Renal cortical epithelial cell (primary cell): Measurements from ENCODE around the gene SLC44A5. TPM values are rescaled to one million over a fixed set of nuclear protein-coding genes. Genes with fewer than 3 reads are reported as not detected.
"Not testable (repeated sequence)": the region's sequence is repeated elsewhere in the genome, so short reads cannot be mapped to it uniquely, and the experiment has no call there.

Experiments used
- DNase-seq: peaks from one replicate; pipeline ENCODE4 v3.0.0-alpha.2; 2011; ENCODE audit warnings: low read depth
- total RNA-seq: library from RNA; depleted of rRNA; stranded (reverse); fragments of >200 nt; gene quantifications from 2 replicates; pipeline ENCODE4 v1.2.3, GENCODE V29; 2014

The SLC44A5 gene
- total RNA-seq, 1 donor from 2014 or later: 8.5 TPM

DNA sequence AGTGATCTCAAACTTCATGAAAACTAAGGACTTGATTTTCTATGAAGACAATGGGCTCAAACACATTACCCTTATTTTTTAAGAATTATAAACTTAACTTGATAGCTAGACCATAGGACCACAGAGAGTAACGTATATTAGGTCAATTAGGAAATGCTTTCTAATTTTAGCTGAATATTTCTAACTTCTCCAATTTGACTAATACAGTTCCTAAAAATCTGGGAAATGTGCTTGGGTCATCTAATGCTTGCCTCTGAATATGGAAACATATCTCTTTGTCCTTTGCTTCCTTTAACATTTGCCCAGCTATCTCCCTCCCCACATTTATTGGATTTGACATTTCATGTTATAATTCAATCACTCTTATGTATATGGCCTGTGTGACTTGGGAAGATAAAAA, 335.3 kb downstream of the SLC44A5 start:
- DNase-seq: no peak

DNA sequence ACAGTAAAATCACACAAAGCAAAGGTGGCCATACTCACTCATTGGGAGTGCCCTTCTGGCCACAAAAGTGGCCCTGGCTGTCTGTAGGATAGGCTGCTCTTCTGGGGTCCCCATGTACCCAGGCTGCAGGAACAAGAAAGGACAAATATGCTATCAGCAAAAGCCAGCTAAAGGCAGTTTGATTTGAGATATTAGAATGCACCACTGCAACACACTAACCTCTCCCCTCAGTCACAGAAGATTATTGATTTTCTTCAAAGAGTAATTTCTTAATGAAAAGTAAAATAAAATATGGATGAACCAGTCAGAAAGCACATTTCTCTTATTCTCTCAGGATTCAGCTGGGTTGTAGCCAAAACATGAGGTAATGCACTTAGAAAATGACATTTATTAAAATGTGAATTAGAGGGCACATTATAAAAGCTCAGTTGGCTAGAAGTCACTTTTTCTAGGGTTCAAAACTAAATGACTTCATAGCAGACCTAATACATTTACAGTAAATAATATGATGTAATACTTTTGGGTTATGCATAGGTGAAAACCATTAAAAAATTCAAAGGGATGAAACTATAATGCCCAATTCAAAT, 335.9 kb downstream of the SLC44A5 start:
- no peak for DNase-seq

DNA sequence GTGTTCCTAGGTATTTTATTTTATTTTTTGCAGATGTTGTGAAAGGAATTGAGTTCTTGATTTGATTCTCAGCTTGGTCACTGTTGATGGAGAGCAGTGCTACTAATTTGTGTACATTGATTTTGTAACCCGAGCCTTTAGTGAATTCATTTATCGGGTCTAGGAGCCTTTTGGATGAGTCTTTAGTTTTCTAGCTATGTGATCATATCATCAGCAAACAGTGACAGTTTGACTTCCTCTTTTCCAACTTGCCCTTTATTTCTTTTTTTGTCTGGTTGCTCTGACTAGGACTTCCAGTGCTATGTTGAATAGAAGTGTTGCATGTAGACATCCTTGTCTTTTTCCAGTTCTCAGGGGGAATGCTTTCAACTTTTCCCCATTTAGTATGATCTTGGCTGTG, 337.8 kb downstream of the SLC44A5 start:
- no peak for DNase-seq

GRCh38 chr1:75265792-75266191, 345.1 kb downstream of the SLC44A5 start:
- peak; percentile 51 for DNase-seq

- DNase-seq: no peak
Observed at GRCh38 chr1:75264112-75264511, 346.8 kb downstream of the SLC44A5 start.

GRCh38 chr1:75263616-75264015, 347.3 kb downstream of the SLC44A5 start:
- DNase-seq: not testable (repeated sequence)

DNA sequence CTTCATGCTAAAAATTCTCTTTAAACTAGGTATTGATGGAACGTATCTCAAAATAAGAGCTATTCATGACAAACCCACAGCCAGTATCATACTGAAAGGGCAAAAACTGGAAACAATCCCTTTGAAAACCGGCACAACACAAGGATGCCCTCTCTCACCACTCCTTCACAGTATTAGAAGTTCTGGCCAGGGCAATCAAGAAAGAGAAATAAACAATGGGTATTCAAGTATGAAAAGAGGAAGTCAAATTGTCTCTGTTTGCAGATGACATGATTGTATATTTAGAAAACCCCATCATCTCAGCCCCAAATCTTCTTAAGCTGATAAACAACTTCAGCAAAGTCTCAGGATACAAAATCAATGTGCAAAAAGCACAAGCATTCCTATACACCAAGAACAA, 349.0 kb downstream of the SLC44A5 start:
- DNase-seq: not testable (repeated sequence)

DNA sequence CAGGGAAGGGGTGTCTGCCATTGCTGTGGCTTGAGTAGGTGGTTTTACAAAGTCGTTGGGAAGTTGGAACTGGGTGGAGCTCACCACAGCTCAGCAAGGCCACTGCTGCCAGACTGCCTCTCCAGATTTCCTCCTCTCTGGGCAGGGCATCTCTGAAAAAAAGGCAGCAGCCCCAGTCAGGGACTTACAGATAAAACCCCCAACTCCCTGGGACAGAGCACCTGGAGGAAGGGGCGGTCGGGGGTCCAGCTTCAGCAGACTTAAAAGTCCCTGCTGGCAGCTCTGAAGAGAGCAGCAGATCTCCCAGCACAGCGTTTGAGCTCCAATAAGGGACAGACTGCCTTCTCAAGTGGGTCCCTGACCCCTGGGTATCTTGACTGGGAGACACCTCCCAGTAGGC, 352.6 kb downstream of the SLC44A5 start:
- DNase-seq: no peak

DNA sequence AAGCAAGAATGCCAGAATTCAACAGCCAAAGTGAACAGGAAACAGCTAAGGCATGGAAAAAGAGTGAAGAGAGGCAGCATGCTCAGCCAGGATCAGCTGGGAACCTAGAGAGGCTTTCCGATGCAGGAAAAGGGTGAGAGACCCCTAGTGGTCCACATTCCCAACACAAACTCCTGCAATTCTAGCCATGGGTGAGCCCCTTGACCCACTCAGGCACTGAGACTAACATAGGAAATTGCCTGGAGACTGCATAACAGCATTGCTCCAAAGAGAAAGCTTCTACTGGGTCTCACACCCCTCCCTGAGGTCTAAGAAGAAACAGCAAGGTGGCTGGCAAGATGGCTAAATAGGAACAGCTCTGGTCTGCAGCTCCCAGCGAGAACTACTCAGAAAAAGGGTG, 353.5 kb downstream of the SLC44A5 start:
- no peak for DNase-seq

DNA sequence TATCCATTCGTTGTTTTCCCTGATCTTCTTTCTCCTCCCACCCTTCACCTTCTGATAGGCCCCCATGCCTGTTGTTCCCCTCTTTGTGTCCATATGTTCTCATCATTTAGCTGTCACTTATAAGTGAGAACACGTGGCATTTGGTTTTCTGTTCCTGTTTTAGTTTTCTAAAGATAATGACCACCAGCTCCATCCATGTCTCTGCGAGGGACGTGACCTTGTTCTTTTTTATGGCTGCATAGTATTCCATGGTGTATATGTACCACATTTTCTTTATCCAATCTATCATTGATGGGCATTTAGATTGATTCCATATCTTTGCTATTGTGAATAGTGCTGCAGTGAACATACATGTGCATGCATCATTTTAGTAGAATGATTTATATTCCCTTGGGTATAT, 360.8 kb downstream of the SLC44A5 start:
- DNase-seq: not testable (repeated sequence)

- DNase-seq: no peak
Observed at GRCh38 chr1:75245239-75245638, 365.7 kb downstream of the SLC44A5 start.

DNA sequence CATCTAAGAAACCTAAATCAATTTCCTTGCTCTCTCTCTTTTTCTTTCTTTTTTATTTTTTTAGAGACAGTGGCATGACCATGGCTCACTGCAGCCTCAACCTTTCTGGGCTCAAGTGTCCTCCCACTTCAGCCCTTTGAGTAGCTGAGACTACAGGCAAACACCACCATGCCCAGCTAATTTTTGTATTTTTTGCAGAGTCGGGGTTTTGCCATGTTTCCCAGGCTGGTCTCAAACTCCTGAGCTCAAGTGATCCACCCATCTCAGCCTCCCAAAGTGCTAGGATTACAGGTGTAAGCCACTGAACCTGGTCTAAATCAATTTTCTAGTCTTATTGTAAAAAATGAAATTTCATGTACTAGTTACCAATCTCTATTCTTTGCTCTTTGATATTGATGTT, 367.8 kb downstream of the SLC44A5 start:
- DNase-seq: no peak

GRCh38 chr1:75237316-75237715, 373.6 kb downstream of the SLC44A5 start:
- no peak for DNase-seq

GRCh38 chr1:75234562-75234961, 376.4 kb downstream of the SLC44A5 start:
- DNase-seq: no peak

- peak; percentile 47 for DNase-seq
Observed at GRCh38 chr1:75233302-75233929, 377.5 kb downstream of the SLC44A5 start.

GRCh38 chr1:75220072-75220471, 390.8 kb downstream of the SLC44A5 start:
- DNase-seq: no peak

DNA sequence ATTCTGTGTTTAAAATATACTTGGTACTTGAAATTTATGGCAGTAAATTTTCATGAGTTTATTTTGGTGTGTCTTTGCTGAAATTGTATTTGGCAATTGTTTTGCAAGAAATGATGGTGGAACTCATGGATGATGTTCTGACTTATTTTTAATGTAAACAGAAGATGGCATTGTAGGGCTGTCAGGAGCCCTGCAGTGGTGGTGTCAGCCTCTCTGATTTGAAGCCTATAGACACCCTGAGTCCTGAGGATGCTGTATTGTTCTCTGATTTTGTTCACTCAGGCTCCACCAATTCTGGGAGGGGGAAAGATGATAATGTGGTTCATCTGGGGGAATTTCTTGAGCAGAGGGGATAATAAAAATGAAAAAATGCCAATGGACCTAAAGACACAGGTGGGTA, 396.9 kb downstream of the SLC44A5 start:
- DNase-seq: no peak

DNA sequence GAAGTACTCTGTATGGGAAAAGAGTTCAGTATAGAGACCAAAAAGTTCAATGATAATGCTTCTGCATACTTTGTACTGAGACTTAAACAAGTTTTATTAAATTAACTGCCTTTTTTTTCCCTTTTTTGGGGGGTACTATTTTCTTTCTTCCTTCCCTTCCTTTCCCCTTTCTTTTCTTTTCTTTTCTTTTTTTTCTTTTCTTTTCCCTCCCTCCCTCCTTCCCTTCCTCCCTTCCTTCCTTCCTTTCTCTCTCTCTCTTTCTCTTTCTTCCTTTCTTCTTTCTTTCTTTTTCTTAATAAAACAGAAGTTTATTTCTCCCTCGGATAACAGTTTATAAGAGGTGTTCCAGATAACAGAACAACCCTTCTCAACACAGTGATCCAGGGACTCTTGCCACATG, 399.3 kb downstream of the SLC44A5 start:
- no peak for DNase-seq

GRCh38 chr1:75208862-75209261, 402.1 kb downstream of the SLC44A5 start:
- no peak for DNase-seq

- peak; percentile 65 for DNase-seq
Observed at GRCh38 chr1:75203415-75204277, 407.3 kb downstream of the SLC44A5 start.

- DNase-seq: no peak
Observed at GRCh38 chr1:75202751-75203150, 408.2 kb downstream of the SLC44A5 start.

GRCh38 chr1:75198761-75199160, 412.2 kb downstream of the SLC44A5 start:
- no peak for DNase-seq

GRCh38 chr1:75198163-75198562, 412.8 kb downstream of the SLC44A5 start:
- no peak for DNase-seq
